Measurements from ENCODE around the gene THAP7. TPM values are rescaled to one million over a fixed set of nuclear protein-coding genes. Genes with fewer than 3 reads are reported as not detected.

Gene THAP7
- total RNA-seq, 1 donor from 2014 or later = 22.0 TPM

GRCh38 chr22:20965104-20965887, 36.6 kb downstream of the THAP7 start:
- Histone ChIP-seq H3K4me3 (peak overlapping the region; percentile 31), H3K9me3 (no peaks in the 10 kb centered on the region), H3K27me3 (peaks cover 14% of the 10 kb centered on the region), H3K4me1 (no peaks in the 10 kb centered on the region), H3K27ac (no peak overlapping the region), H3K36me3 (no peaks in the 10 kb centered on the region)
- no peak for DNase-seq
- no peak for ATAC-seq
- intact Hi-C loops (cut with DNase I) = no loop called here
- no peak for TF ChIP-seq CTCF (IDR thresholded peaks at IDR 0.05)

GRCh38 chr22:20964799-20965103, 37.2 kb downstream of the THAP7 start:
- no peak overlapping the region for H3K27ac ChIP-seq
- DNase-seq (no peak), ATAC-seq (no peak)
- intact Hi-C loops (cut with DNase I) = no loop called here
- H3K4me3 ChIP-seq = no peak overlapping the region
- peaks cover 14% of the 10 kb centered on the region for H3K27me3 ChIP-seq
- TF ChIP-seq CTCF (IDR thresholded peaks at IDR 0.05) = no peak
- no peaks in the 10 kb centered on the region for H3K9me3 ChIP-seq
- no peaks in the 10 kb centered on the region for H3K36me3 ChIP-seq
- H3K4me1 ChIP-seq = no peaks in the 10 kb centered on the region

- Histone ChIP-seq H3K4me1 (no peaks in the 10 kb centered on the region), H3K27ac (no peak overlapping the region), H3K36me3 (no peaks in the 10 kb centered on the region), H3K27me3 (peaks cover 14% of the 10 kb centered on the region), H3K9me3 (no peaks in the 10 kb centered on the region), H3K4me3 (no peak overlapping the region)
- no peak for TF ChIP-seq CTCF (IDR thresholded peaks at IDR 0.05)
- intact Hi-C loops (cut with DNase I) = no loop called here
- DNase-seq (no peak), ATAC-seq (no peak)
These were observed 37.7 kb downstream of the THAP7 start for GRCh38 chr22:20964090-20964798.

- H3K4me1 ChIP-seq = peaks cover under 1% of the 10 kb centered on the region
- intact Hi-C loops (cut with DNase I) = no loop called here
- no peak overlapping the region for H3K27ac ChIP-seq
- no peak overlapping the region for H3K4me3 ChIP-seq
- ATAC-seq (no peak), DNase-seq (no peak)
- H3K9me3 ChIP-seq = no peaks in the 10 kb centered on the region
- peaks cover 14% of the 10 kb centered on the region for H3K27me3 ChIP-seq
- no peaks in the 10 kb centered on the region for H3K36me3 ChIP-seq
- no peak for TF ChIP-seq CTCF (IDR thresholded peaks at IDR 0.05)
These were observed 38.5 kb downstream of the THAP7 start for GRCh38 chr22:20963201-20964052.

GRCh38 chr22:20962491-20962945, 39.4 kb downstream of the THAP7 start:
- no peak for ATAC-seq

More at GRCh38 chr22:20962491-20962945, 39.4 kb downstream of the THAP7 start:
- Histone ChIP-seq H3K9me3 (no peaks in the 10 kb centered on the region), H3K36me3 (no peaks in the 10 kb centered on the region), H3K4me3 (no peak overlapping the region), H3K27me3 (peaks cover 14% of the 10 kb centered on the region), H3K4me1 (peaks cover 8% of the 10 kb centered on the region), H3K27ac (no peak overlapping the region)
- intact Hi-C loops (cut with DNase I) = no loop called here
- DNase-seq = no peak
- no peak for TF ChIP-seq CTCF (IDR thresholded peaks at IDR 0.05)

Data from upper lobe of right lung (tissue), 1 donor.